IMR-90 (cell line): ENCODE data around the gene CSHL1. TPM values are rescaled to one million over a fixed set of nuclear protein-coding genes. Genes with fewer than 3 reads are reported as not detected.

Experiments used
- ATAC-seq: fragments of 200-7000 bp; cut with Tn5 transposase; 2 replicates; pipeline ENCODE4 v1.9.1; 2020; ENCODE audit warnings: low read depth, mild to moderate bottlenecking, moderate library complexity
- BruUV-seq: library from RNA; stranded (reverse); fragments of 400-500 nt; replicated peaks from 2 replicates; lab custom pipeline; 2021; lab: Mats Ljungman, UMichigan
- CTCF ChIA-PET: fragments of 300-600 bp; formaldehyde crosslinking; extraction: SDS; loops from one replicate; lab custom pipeline; 2021; ENCODE audit warnings: antibody characterized with exemption; lab: Yijun Ruan, JAX
- POLR2A ChIA-PET: fragments of 300-600 bp; sonication (Branson Sonifier 250); formaldehyde crosslinking; loops from one replicate; lab custom pipeline; 2022; ENCODE audit warnings: antibody characterized with exemption; ENCODE audit not compliant: unreplicated experiment; lab: Charles Lee
- DNase-seq: peaks from one replicate; pipeline ENCODE4 v3.0.0; 2013
- H2AFZ ChIP-seq: replicated peaks from 2 replicates; pipeline ENCODE3; 2013; ENCODE audit warnings: low read length, mild to moderate bottlenecking; ENCODE audit not compliant: poor library complexity
- H2AK5ac ChIP-seq: 2 replicates; pipeline ENCODE4 v1.6.1; 2013; ENCODE audit warnings: low read depth, low read length, inconsistent platforms
- H2AK9ac ChIP-seq: replicated peaks from 2 replicates; pipeline ENCODE3; 2013; ENCODE audit warnings: mild to moderate bottlenecking, low read depth, low read length, moderate library complexity; ENCODE audit not compliant: poor library complexity
- H2BK120ac ChIP-seq: 2 replicates; pipeline ENCODE4 v1.6.1; 2013; ENCODE audit warnings: low read depth, low read length, inconsistent platforms
- H2BK15ac ChIP-seq: 3 replicates; pipeline ENCODE4 v1.6.1; 2013; ENCODE audit warnings: low read depth, low read length, inconsistent platforms
- H2BK20ac ChIP-seq: 2 replicates; pipeline ENCODE4 v1.6.1; 2013; ENCODE audit warnings: low read depth, mild to moderate bottlenecking, inconsistent platforms, low read length, moderate library complexity
- H2BK5ac ChIP-seq: 2 replicates; pipeline ENCODE4 v1.6.1; 2013; ENCODE audit warnings: mild to moderate bottlenecking, low read depth, low read length, inconsistent platforms; ENCODE audit not compliant: poor library complexity, severe bottlenecking
- H3K14ac ChIP-seq: replicated peaks from 2 replicates; pipeline ENCODE4 v1.6.1; 2013; ENCODE audit warnings: low read depth, low read length, inconsistent platforms
- H3K18ac ChIP-seq: 2 replicates; pipeline ENCODE4 v1.6.1; 2013; ENCODE audit warnings: low read depth, low read length, control low read depth
- H3K23ac ChIP-seq: 2 replicates; pipeline ENCODE4 v1.6.1; 2013; ENCODE audit warnings: low read depth, low read length, inconsistent platforms
- H3K27ac ChIP-seq: 2 replicates; pipeline ENCODE4 v1.5.1; 2013; ENCODE audit warnings: mild to moderate bottlenecking, control low read depth, low read length; ENCODE audit not compliant: insufficient read depth
- H3K27me3 ChIP-seq: 2 replicates; pipeline ENCODE4 v1.6.1; 2013; ENCODE audit warnings: low read length; ENCODE audit not compliant: control insufficient read depth, insufficient read depth
- H3K36me3 ChIP-seq: 2 replicates; pipeline ENCODE4 v1.6.1; 2013; ENCODE audit warnings: low read length, mixed read lengths; ENCODE audit not compliant: control insufficient read depth, insufficient read depth
- H3K4ac ChIP-seq: 2 replicates; pipeline ENCODE4 v1.6.1; 2013; ENCODE audit warnings: low read depth, low read length, inconsistent platforms
- H3K4me1 ChIP-seq: 2 replicates; pipeline ENCODE4 v1.6.1; 2013; ENCODE audit warnings: low read length, mixed read lengths; ENCODE audit not compliant: control insufficient read depth, insufficient read depth
- H3K4me2 ChIP-seq: 2 replicates; pipeline ENCODE4 v1.6.1; 2013; ENCODE audit warnings: low read depth, mild to moderate bottlenecking, control low read depth, low read length, moderate library complexity
- H3K4me3 ChIP-seq: 2 replicates; pipeline ENCODE4 v1.5.1; 2013; ENCODE audit warnings: low read depth, mild to moderate bottlenecking, control low read depth, low read length, moderate library complexity; ENCODE audit not compliant: insufficient read depth
- H3K56ac ChIP-seq: 2 replicates; pipeline ENCODE4 v1.6.1; 2013; ENCODE audit warnings: low read length, inconsistent platforms; ENCODE audit not compliant: insufficient read depth; ENCODE audit errors: extremely low read depth
- H3K79me1 ChIP-seq, 2 experiments: 2 replicates each; pipeline ENCODE4 v1.6.1; 2013; ENCODE audit warnings: low read length in 2 of 2, inconsistent platforms in 1 of 2, low read depth in 1 of 2
- H3K9ac ChIP-seq: 2 replicates; pipeline ENCODE4 v1.6.1; 2013; ENCODE audit warnings: low read depth, low read length, control low read depth
- H3K9me1 ChIP-seq: 2 replicates; pipeline ENCODE4 v1.6.1; 2013; ENCODE audit warnings: low read length, inconsistent platforms; ENCODE audit not compliant: insufficient read depth
- H3K9me3 ChIP-seq: 2 replicates; pipeline ENCODE4 v1.6.1; 2013; ENCODE audit warnings: low read length; ENCODE audit not compliant: control insufficient read depth, insufficient read depth
- H4K20me1 ChIP-seq: 2 replicates; pipeline ENCODE4 v1.6.1; 2013; ENCODE audit warnings: low read length, inconsistent platforms; ENCODE audit not compliant: insufficient read depth
- H4K5ac ChIP-seq: 2 replicates; pipeline ENCODE4 v1.6.1; 2013; ENCODE audit warnings: mild to moderate bottlenecking, low read depth, low read length, control low read depth
- H4K8ac ChIP-seq, 2 experiments: 2 replicates each; pipeline ENCODE4 v1.6.1; 2013; ENCODE audit warnings: low read depth in 2 of 2, low read length in 2 of 2, control low read depth in 1 of 2, inconsistent platforms in 1 of 2
- H4K91ac ChIP-seq: 2 replicates; pipeline ENCODE4 v1.6.1; 2013; ENCODE audit warnings: low read depth, low read length, inconsistent platforms; ENCODE audit not compliant: insufficient read depth
- BHLHE40 ChIP-seq: fragments of 150-350 bp; IDR thresholded peaks from 2 replicates; pipeline ENCODE4 v1.6.1; 2016; ENCODE audit warnings: mild to moderate bottlenecking, low read depth, low read length
- CEBPB ChIP-seq: IDR thresholded peaks from 2 replicates; pipeline ENCODE4 v1.6.1; 2012; ENCODE audit warnings: low read depth, low read length, improper control_type of control experiment
- CHD1 ChIP-seq: IDR thresholded peaks from 2 replicates; pipeline ENCODE4 v1.6.1; 2012; ENCODE audit warnings: low read depth, low read length, improper control_type of control experiment
- CTCF ChIP-seq: conservative IDR thresholded peaks from 2 replicates; pipeline ENCODE4 v1.5.1; 2012; ENCODE audit warnings: mild to moderate bottlenecking, low read depth, low read length, improper control_type of control experiment
- FOS ChIP-seq: fragments of 150-350 bp; IDR thresholded peaks from 2 replicates; pipeline ENCODE4 v1.6.1; 2016; ENCODE audit warnings: low read depth, low read length
- MAFK ChIP-seq: IDR thresholded peaks from 2 replicates; pipeline ENCODE4 v1.6.1; 2012; ENCODE audit warnings: low read depth, low read length, improper control_type of control experiment
- MAZ ChIP-seq: IDR thresholded peaks from 2 replicates; pipeline ENCODE4 v1.6.1; 2012; ENCODE audit warnings: low read depth, mild to moderate bottlenecking, low read length, improper control_type of control experiment, moderate library complexity, borderline replicate concordance
- MXI1 ChIP-seq: IDR thresholded peaks from 2 replicates; pipeline ENCODE4 v1.6.1; 2012; ENCODE audit warnings: low read depth, mild to moderate bottlenecking, low read length, moderate library complexity, borderline replicate concordance
- NFE2L2 ChIP-seq: fragments of 150-350 bp; IDR thresholded peaks from 2 replicates; pipeline ENCODE4 v1.6.1; 2016; ENCODE audit warnings: low read depth, mild to moderate bottlenecking, low read length
- POLR2A ChIP-seq: IDR thresholded peaks from 2 replicates; pipeline ENCODE4 v1.6.1; 2012; ENCODE audit warnings: mild to moderate bottlenecking, low read depth, low read length
- RAD21 ChIP-seq: IDR thresholded peaks from 2 replicates; pipeline ENCODE4 v1.6.1; 2012; ENCODE audit warnings: low read length, improper control_type of control experiment
- RCOR1 ChIP-seq: IDR thresholded peaks from 2 replicates; pipeline ENCODE4 v1.6.1; 2012; ENCODE audit warnings: mild to moderate bottlenecking, low read length, improper control_type of control experiment; ENCODE audit not compliant: insufficient replicate concordance
- RFX5 ChIP-seq: IDR thresholded peaks from 2 replicates; pipeline ENCODE4 v1.8.0; 2012; ENCODE audit warnings: low read depth, mild to moderate bottlenecking, low read length, moderate library complexity
- SMC3 ChIP-seq: fragments of 150-350 bp; IDR thresholded peaks from 2 replicates; pipeline ENCODE4 v1.6.1; 2016; ENCODE audit warnings: low read depth, mild to moderate bottlenecking, antibody characterized with exemption, low read length, moderate library complexity
- USF2 ChIP-seq: fragments of 150-350 bp; IDR thresholded peaks from 2 replicates; pipeline ENCODE4 v1.6.1; 2017; ENCODE audit warnings: mild to moderate bottlenecking, antibody characterized with exemption, low read length, low read depth
- whole genome bisulfite sequencing, 2 experiments: methylation state at CpG; one replicate each; pipeline versions ENCODE4 v1.1.5 to v1.1.7; 2013; ENCODE audit warnings: missing lambda C conversion rate in 2 of 2; ENCODE audit not compliant: insufficient read length in 1 of 2; ENCODE audit errors: extremely low coverage in 2 of 2; 5-methylcytosine and 5-hydroxymethylcytosine counted together
- dilution Hi-C: fragments of 300-500 bp; cut with HindIII; formaldehyde crosslinking; loops from one replicate; pipeline ENCODE4 v1.14.3; 2018; ENCODE audit warnings: low sequenced_read_pairs; ENCODE audit not compliant: unreplicated experiment
- in situ Hi-C: fragments of 300-500 bp; cut with MboI; formaldehyde crosslinking; loops from 3 replicates; pipeline ENCODE4 v1.14.3; 2019; ENCODE audit warnings: low sequenced_read_pairs, inconsistent platforms, mixed read lengths
- intact Hi-C: fragments of 100-400 bp; cut with micrococcal nuclease; formaldehyde crosslinking; loops from 2 replicates; pipeline ENCODE4 v1.10.0; 2022
- polyA plus RNA-seq, 3 experiments: library from polyadenylated mRNA; depleted of rRNA; stranded (reverse); fragments of >200 nt; gene quantifications; 2 replicates each; pipeline ENCODE4 v1.2.3, GENCODE V29; 2012; ENCODE audit warnings: low replicate concordance in 1 of 3
- total RNA-seq: library from RNA; depleted of rRNA; stranded (reverse); fragments of >200 nt; gene quantifications from 2 replicates; pipeline ENCODE4 v1.2.3, GENCODE V29; 2012
- TF ChIP-seq, protein P1 (sequence below): fragments of 150-350 bp; IDR thresholded peaks from 2 replicates; pipeline ENCODE4 v1.6.1; 2016; ENCODE audit warnings: low read depth, mild to moderate bottlenecking, low read length, moderate library complexity, borderline replicate concordance

CSHL1 gene
- total and polyA plus RNA-seq, 2 of the 4 experiments (the other 2 are of a cell fraction), result not detected

- H3K9me3 ChIP-seq, result no peaks in the 10 kb centered on the region; the same call in 1 of the 2 replicates
- no peak overlapping the region for H2BK5ac ChIP-seq
- H3K23ac ChIP-seq, result no peak overlapping the region
- in situ Hi-C loops, result no loop called here
- no TSS peak for BruUV-seq
- no peak overlapping the region for H2BK20ac ChIP-seq
- no peak overlapping the region for H3K18ac ChIP-seq
- H3K79me1 ChIP-seq, result no peaks in the 10 kb centered on the region
- no peak overlapping the region for H2AK9ac ChIP-seq
- WGBS, 2 experiments, result no CpG with 5 or more reads among the region's 12 CpGs
- H3K4me1 ChIP-seq, result no peaks in the 10 kb centered on the region
- intact Hi-C loops, result no loop called here
- no peak overlapping the region for H2AK5ac ChIP-seq
- no peak overlapping the region for H2BK15ac ChIP-seq
- no peak overlapping the region for H4K91ac ChIP-seq
- H3K4ac ChIP-seq, result no peak overlapping the region
- no peaks in the 10 kb centered on the region for H3K9me1 ChIP-seq
- H3K4me3 ChIP-seq, result no peak overlapping the region
- no peak overlapping the region for H3K14ac ChIP-seq
- no peak overlapping the region for H4K8ac ChIP-seq
- TF ChIP-seq RAD21 (no peak), RFX5 (no peak), RCOR1 (no peak), BHLHE40 (no peak), SMC3 (no peak), MAZ (no peak), CHD1 (no peak), USF2 (no peak), CEBPB (no peak), MXI1 (no peak), NFE2L2 (no peak), CTCF (no peak), POLR2A (no peak), FOS (no peak), MAFK (no peak)
- TF ChIP-seq, protein P1, sequence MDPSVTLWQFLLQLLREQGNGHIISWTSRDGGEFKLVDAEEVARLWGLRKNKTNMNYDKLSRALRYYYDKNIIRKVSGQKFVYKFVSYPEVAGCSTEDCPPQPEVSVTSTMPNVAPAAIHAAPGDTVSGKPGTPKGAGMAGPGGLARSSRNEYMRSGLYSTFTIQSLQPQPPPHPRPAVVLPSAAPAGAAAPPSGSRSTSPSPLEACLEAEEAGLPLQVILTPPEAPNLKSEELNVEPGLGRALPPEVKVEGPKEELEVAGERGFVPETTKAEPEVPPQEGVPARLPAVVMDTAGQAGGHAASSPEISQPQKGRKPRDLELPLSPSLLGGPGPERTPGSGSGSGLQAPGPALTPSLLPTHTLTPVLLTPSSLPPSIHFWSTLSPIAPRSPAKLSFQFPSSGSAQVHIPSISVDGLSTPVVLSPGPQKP, result no peak
- ChIA-PET POLR2A (no interaction called here), CTCF (no interaction called here)
- no peak overlapping the region for H3K4me2 ChIP-seq
- no peaks in the 10 kb centered on the region for H3K36me3 ChIP-seq
- H3K27me3 ChIP-seq, result peaks cover 12% of the 10 kb centered on the region
- ATAC-seq (no peak), DNase-seq (no peak)
- H2BK120ac ChIP-seq, result no peak overlapping the region
- H3K56ac ChIP-seq, result no peak overlapping the region
- no peak overlapping the region for H3K9ac ChIP-seq
- dilution Hi-C loops, result no loop called here
- H4K5ac ChIP-seq, result no peak overlapping the region
- no peak overlapping the region for H2AFZ ChIP-seq
- no peak overlapping the region for H3K27ac ChIP-seq
- no peaks in the 10 kb centered on the region for H4K20me1 ChIP-seq
Observed at GRCh38 chr17:63941162-63941561, 30.1 kb upstream of the CSHL1 start.
